Natural killer cell treated with Interleukin-12 subunit alpha and Interleukin-12 subunit beta and Interleukin-15 and Interleukin-18, amount 100 ng/mL, for 72 hours (primary cell): ENCODE data around the gene IPPK. TPM values are rescaled to one million over a fixed set of nuclear protein-coding genes. Genes with fewer than 3 reads are reported as not detected.

Source experiments
- ATAC-seq, 2 donors: fragments of 150-1000 bp; cut with Tn5 transposase in 1 of 2; sonication (Bioruptor Pico), chemical (Tn5 transposase) in 1 of 2; 2 replicates each; pipeline ENCODE4 v1.10.0; 2021
- DNase-seq: peaks from one replicate; pipeline ENCODE4 v3.0.0; 2022; ENCODE audit warnings: low spot score
- H3K27ac Mint-ChIP-seq, 2 donors: 1 replicate in 1 of 2; 2 replicates in 1 of 2; pipeline ENCODE4 v1.8.0; 2022; ENCODE audit warnings: mixed read lengths in 2 of 2, mild to moderate bottlenecking in 1 of 2, moderate library complexity in 1 of 2
- H3K27me3 Mint-ChIP-seq, 2 donors: 1 replicate in 1 of 2; 2 replicates in 1 of 2; pipeline ENCODE4 v1.8.0; 2022; ENCODE audit warnings: mixed read lengths in 2 of 2
- H3K36me3 Mint-ChIP-seq: one replicate; pipeline ENCODE4 v1.8.0; 2022; ENCODE audit warnings: mixed read lengths
- H3K4me1 Mint-ChIP-seq, 2 donors: 1 replicate in 1 of 2; 2 replicates in 1 of 2; pipeline ENCODE4 v1.8.0; 2022; ENCODE audit warnings: low read depth in 2 of 2, mixed read lengths in 2 of 2, mild to moderate bottlenecking in 1 of 2
- H3K4me3 Mint-ChIP-seq: one replicate; pipeline ENCODE4 v1.8.0; 2022; ENCODE audit warnings: mixed read lengths
- H3K9me3 Mint-ChIP-seq: 2 replicates; pipeline ENCODE4 v1.8.0; 2022; ENCODE audit warnings: mixed read lengths
- total RNA-seq, 2 donors: library from RNA; stranded (reverse); gene quantifications; one replicate each; pipeline ENCODE4 v1.2.3, GENCODE V29; 2022

Gene IPPK
- total RNA-seq, 2 donors from 2014 or later = 11.8 to 21.9 TPM

GRCh38 chr9:92671323-92671722 lies 1.4 kb upstream of the IPPK start:
- Mint-ChIP-seq H3K9me3 (no peaks in the 10 kb centered on the region), H3K4me3 (peak overlapping the region; percentile 90), H3K36me3 (no peaks in the 10 kb centered on the region), H3K4me1 (peaks cover 21 to 24% of the 10 kb centered on the region in 2 donors), H3K27me3 (no peaks in the 10 kb centered on the region), H3K27ac (peak overlapping the region in 1 of 2 donors; percentile 82)
- ATAC-seq (no peak), DNase-seq (no peak)

- Mint-ChIP-seq H3K4me1 (peaks cover 32 to 36% of the 10 kb centered on the region in 2 donors), H3K4me3 (peak overlapping the region; percentile 90), H3K9me3 (no peaks in the 10 kb centered on the region), H3K27ac (peak overlapping the region; percentile 82 to 96), H3K27me3 (no peaks in the 10 kb centered on the region), H3K36me3 (no peaks in the 10 kb centered on the region)
- no peak for DNase-seq
- ATAC-seq = peak; percentile 1 to 34
These were observed 423 bp downstream of the IPPK start for GRCh38 chr9:92669527-92669889.

- H3K36me3 Mint-ChIP-seq = no peaks in the 10 kb centered on the region
- peak overlapping the region; percentile 90 for H3K4me3 Mint-ChIP-seq
- peak overlapping the region; percentile 82 to 96 for H3K27ac Mint-ChIP-seq
- H3K27me3 Mint-ChIP-seq = no peaks in the 10 kb centered on the region
- no peak for ATAC-seq
- H3K9me3 Mint-ChIP-seq = no peaks in the 10 kb centered on the region
- H3K4me1 Mint-ChIP-seq = peaks cover 36 to 37% of the 10 kb centered on the region in 2 donors
- no peak for DNase-seq
These were observed 995 bp downstream of the IPPK start for GRCh38 chr9:92668746-92669526.

GRCh38 chr9:92666912-92667532 lies 2.9 kb downstream of the IPPK start:
- H3K4me3 Mint-ChIP-seq = peak overlapping the region; percentile 42
- H3K36me3 Mint-ChIP-seq = no peaks in the 10 kb centered on the region
- no peak for DNase-seq
- peak overlapping the region; percentile 24 to 28 for H3K27ac Mint-ChIP-seq
- no peak for ATAC-seq
- no peaks in the 10 kb centered on the region for H3K27me3 Mint-ChIP-seq
- H3K9me3 Mint-ChIP-seq = no peaks in the 10 kb centered on the region
- peaks cover 43 to 47% of the 10 kb centered on the region in 2 donors for H3K4me1 Mint-ChIP-seq

- ATAC-seq (no peak), DNase-seq (no peak)
- Mint-ChIP-seq H3K27me3 (no peaks in the 10 kb centered on the region), H3K9me3 (no peaks in the 10 kb centered on the region), H3K27ac (peak overlapping the region; percentile 50 to 63), H3K4me1 (peaks cover 48 to 52% of the 10 kb centered on the region in 2 donors), H3K4me3 (peak overlapping the region; percentile 30), H3K36me3 (no peaks in the 10 kb centered on the region)
These were observed 3.7 kb downstream of the IPPK start for GRCh38 chr9:92666236-92666635.

GRCh38 chr9:92665836-92666235 lies 4.1 kb downstream of the IPPK start:
- Mint-ChIP-seq H3K4me1 (peaks cover 48 to 52% of the 10 kb centered on the region in 2 donors), H3K4me3 (peak overlapping the region; percentile 30), H3K27ac (peak overlapping the region; percentile 50 to 63), H3K9me3 (no peaks in the 10 kb centered on the region), H3K27me3 (no peaks in the 10 kb centered on the region), H3K36me3 (no peaks in the 10 kb centered on the region)
- no peak for ATAC-seq
- DNase-seq = no peak

GRCh38 chr9:92664394-92665152 lies 5.4 kb downstream of the IPPK start:
- ATAC-seq (peak; percentile 51 to 69), DNase-seq (no peak)
- Mint-ChIP-seq H3K27me3 (no peaks in the 10 kb centered on the region), H3K36me3 (no peaks in the 10 kb centered on the region), H3K4me3 (peak overlapping the region; percentile 47), H3K9me3 (no peaks in the 10 kb centered on the region), H3K4me1 (peaks cover 51 to 52% of the 10 kb centered on the region in 2 donors), H3K27ac (peak overlapping the region in 1 of 2 donors; percentile 29)

- Mint-ChIP-seq H3K36me3 (no peaks in the 10 kb centered on the region), H3K4me3 (no peak overlapping the region), H3K27me3 (no peaks in the 10 kb centered on the region), H3K27ac (peak overlapping the region in 1 of 2 donors; percentile 47), H3K4me1 (peaks cover 48% of the 10 kb centered on the region in 2 donors), H3K9me3 (no peaks in the 10 kb centered on the region)
- ATAC-seq (no peak), DNase-seq (no peak)
These were observed 6.0 kb downstream of the IPPK start for GRCh38 chr9:92663951-92664350.

GRCh38 chr9:92663126-92663525 lies 6.8 kb downstream of the IPPK start:
- Mint-ChIP-seq H3K27me3 (no peaks in the 10 kb centered on the region), H3K9me3 (no peaks in the 10 kb centered on the region), H3K27ac (peak overlapping the region in 1 of 2 donors; percentile 47), H3K4me1 (peaks cover 39 to 41% of the 10 kb centered on the region in 2 donors), H3K4me3 (no peak overlapping the region), H3K36me3 (no peaks in the 10 kb centered on the region)
- DNase-seq = no peak
- ATAC-seq = no peak

GRCh38 chr9:92661743-92662142 lies 8.2 kb downstream of the IPPK start:
- no peaks in the 10 kb centered on the region for H3K27me3 Mint-ChIP-seq
- DNase-seq (no peak), ATAC-seq (no peak)
- H3K4me1 Mint-ChIP-seq = peaks cover 32% of the 10 kb centered on the region in 2 donors
- no peaks in the 10 kb centered on the region for H3K9me3 Mint-ChIP-seq
- H3K36me3 Mint-ChIP-seq = no peaks in the 10 kb centered on the region
- H3K4me3 Mint-ChIP-seq = no peak overlapping the region
- H3K27ac Mint-ChIP-seq = no peak overlapping the region

- DNase-seq (no peak), ATAC-seq (no peak)
- Mint-ChIP-seq H3K4me3 (no peak overlapping the region), H3K36me3 (no peaks in the 10 kb centered on the region), H3K9me3 (no peaks in the 10 kb centered on the region), H3K4me1 (peaks cover 30% of the 10 kb centered on the region in 2 donors), H3K27ac (no peak overlapping the region), H3K27me3 (no peaks in the 10 kb centered on the region)
These were observed 8.8 kb downstream of the IPPK start for GRCh38 chr9:92661127-92661526.

- H3K27ac Mint-ChIP-seq = no peak overlapping the region
- DNase-seq (peak; percentile 41), ATAC-seq (no peak)
- H3K4me1 Mint-ChIP-seq = peaks cover 23 to 24% of the 10 kb centered on the region in 2 donors
- no peaks in the 10 kb centered on the region for H3K36me3 Mint-ChIP-seq
- no peak overlapping the region for H3K4me3 Mint-ChIP-seq
- no peaks in the 10 kb centered on the region for H3K27me3 Mint-ChIP-seq
- H3K9me3 Mint-ChIP-seq = no peaks in the 10 kb centered on the region
These were observed 9.7 kb downstream of the IPPK start for GRCh38 chr9:92660266-92660665.

- Mint-ChIP-seq H3K36me3 (no peaks in the 10 kb centered on the region), H3K4me3 (no peak overlapping the region), H3K27ac (no peak overlapping the region), H3K27me3 (no peaks in the 10 kb centered on the region), H3K4me1 (peaks cover 17 to 19% of the 10 kb centered on the region in 2 donors), H3K9me3 (no peaks in the 10 kb centered on the region)
- ATAC-seq (no peak), DNase-seq (peak; percentile 6)
These were observed 10.3 kb downstream of the IPPK start for GRCh38 chr9:92659601-92660000.

GRCh38 chr9:92658611-92659010 lies 11.3 kb downstream of the IPPK start:
- ATAC-seq (no peak), DNase-seq (peak; percentile 26)
- Mint-ChIP-seq H3K4me1 (peaks cover 12 to 13% of the 10 kb centered on the region in 2 donors), H3K36me3 (no peaks in the 10 kb centered on the region), H3K4me3 (no peak overlapping the region), H3K9me3 (no peaks in the 10 kb centered on the region), H3K27ac (no peak overlapping the region), H3K27me3 (no peaks in the 10 kb centered on the region)
